Right kidney (tissue), 1 donor: ENCODE measurements around the gene ADAM23.
A peak's percentile ranks its signal among the peaks of the same experiment; 100 is the strongest.

Experiments
- DNase-seq: peaks from one replicate; pipeline ENCODE4 v3.0.0-alpha.2; 2016

ADAM23 gene

GRCh38 chr2:206443735-206444527, 599 bp downstream of the ADAM23 start:
- DNase-seq = peak; percentile 75

GRCh38 chr2:206445948-206446347, 2.6 kb downstream of the ADAM23 start:
- DNase-seq = no peak

- no peak for DNase-seq
Measured at GRCh38 chr2:206452242-206452641, 8.9 kb downstream of the ADAM23 start.

- no peak for DNase-seq
Measured at GRCh38 chr2:206452750-206453149, 9.4 kb downstream of the ADAM23 start.

- DNase-seq = no peak
Measured at GRCh38 chr2:206456078-206456754, 12.9 kb downstream of the ADAM23 start.

GRCh38 chr2:206457188-206457634, 13.9 kb downstream of the ADAM23 start:
- no peak for DNase-seq

GRCh38 chr2:206462240-206462854, 19.0 kb downstream of the ADAM23 start:
- no peak for DNase-seq

GRCh38 chr2:206463685-206464084, 20.4 kb downstream of the ADAM23 start:
- DNase-seq = no peak

GRCh38 chr2:206464597-206464996, 21.3 kb downstream of the ADAM23 start:
- no peak for DNase-seq

- no peak for DNase-seq
Measured at GRCh38 chr2:206471524-206472062, 28.3 kb downstream of the ADAM23 start.

- no peak for DNase-seq
Measured at GRCh38 chr2:206472094-206472493, 28.8 kb downstream of the ADAM23 start.

GRCh38 chr2:206474099-206474498, 30.8 kb downstream of the ADAM23 start:
- DNase-seq = no peak

GRCh38 chr2:206477296-206477695, 34.0 kb downstream of the ADAM23 start:
- no peak for DNase-seq

GRCh38 chr2:206478340-206478739, 35.0 kb downstream of the ADAM23 start:
- no peak for DNase-seq

GRCh38 chr2:206480161-206480560, 36.8 kb downstream of the ADAM23 start:
- no peak for DNase-seq

- no peak for DNase-seq
Measured at GRCh38 chr2:206480620-206481019, 37.3 kb downstream of the ADAM23 start.

GRCh38 chr2:206481056-206481455, 37.7 kb downstream of the ADAM23 start:
- no peak for DNase-seq

GRCh38 chr2:206482123-206482522, 38.8 kb downstream of the ADAM23 start:
- no peak for DNase-seq

- DNase-seq = no peak
Measured at GRCh38 chr2:206482633-206483032, 39.3 kb downstream of the ADAM23 start.

- no peak for DNase-seq
Measured at GRCh38 chr2:206488053-206488452, 44.7 kb downstream of the ADAM23 start.

- DNase-seq = no peak
Measured at GRCh38 chr2:206488623-206489022, 45.3 kb downstream of the ADAM23 start.

GRCh38 chr2:206494061-206494460, 50.7 kb downstream of the ADAM23 start:
- no peak for DNase-seq

GRCh38 chr2:206502729-206503128, 59.4 kb downstream of the ADAM23 start:
- DNase-seq = no peak
